Measurements from ENCODE around the gene SLC44A3. TPM values are rescaled to one million over a fixed set of nuclear protein-coding genes. Genes with fewer than 3 reads are reported as not detected.
A peak's percentile ranks its signal among the peaks of the same experiment; 100 is the strongest.

The SLC44A3 gene
- total and polyA plus RNA-seq, 2 of the 4 experiments (the other 2 are of a cell fraction): 0.31 to 0.54 TPM

DNA sequence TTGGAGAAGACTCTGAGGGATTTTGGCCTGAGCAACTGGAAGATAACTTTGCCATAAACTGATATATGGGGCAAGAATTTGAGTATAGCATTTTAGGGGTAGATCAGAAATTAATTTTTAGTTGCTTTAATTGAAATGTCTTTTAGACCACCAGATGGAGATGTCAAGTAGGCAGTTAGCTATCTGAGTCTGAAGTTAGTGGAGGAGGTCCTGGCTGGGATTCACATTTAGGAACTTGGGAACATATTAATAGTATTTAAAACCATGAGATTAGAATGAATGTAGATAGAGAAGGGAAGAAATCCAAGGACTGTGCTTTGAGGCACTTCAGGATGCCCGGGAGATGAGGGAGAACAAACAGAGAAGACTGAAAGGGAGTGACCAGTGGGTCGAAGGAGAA lies 32.6 kb downstream of the SLC44A3 start:
- WGBS, 2 experiments (ENCODE audit: extremely low coverage in 2 of 2, insufficient read length in 1 of 2): 75% methylated on average over 2 of the region's 2 CpGs; no CpG with 5 or more reads in 1 of the 2 experiments

More for the DNA sequence above, 32.6 kb downstream of the SLC44A3 start:
- Histone ChIP-seq H3K27me3 (ENCODE audit: control insufficient read depth, insufficient read depth, low read length) (no peaks in the 10 kb centered on the region), H3K27ac (ENCODE audit: insufficient read depth, low read length) (no peak overlapping the region), H2BK120ac (ENCODE audit: low read depth, low read length) (no peak overlapping the region; the same call in 1 of the 2 replicates), H3K9me1 (ENCODE audit: insufficient read depth, low read length) (peaks cover 5% of the 10 kb centered on the region), H2AK9ac (replicated peaks; ENCODE audit: low read depth, low read length, poor library complexity) (no peak overlapping the region), H3K23ac (ENCODE audit: low read depth, low read length) (no peak overlapping the region), H3K56ac (ENCODE audit: extremely low read depth, insufficient read depth, low read length) (no peak overlapping the region), H2AK5ac (ENCODE audit: low read depth, low read length) (no peak overlapping the region), H3K14ac (replicated peaks; ENCODE audit: low read depth, low read length) (no peak overlapping the region), H2BK15ac (ENCODE audit: low read depth, low read length) (no peak overlapping the region), H3K4me3 (ENCODE audit: insufficient read depth, low read depth, low read length) (no peak overlapping the region), H3K4me1 (ENCODE audit: control insufficient read depth, insufficient read depth, low read length) (peaks cover 5% of the 10 kb centered on the region), H3K18ac (ENCODE audit: low read depth, low read length) (no peak overlapping the region), H4K8ac (ENCODE audit: low read depth in 2 of 2, low read length in 2 of 2) (no peak overlapping the region), H3K9me3 (ENCODE audit: control insufficient read depth, insufficient read depth, low read length) (no peaks in the 10 kb centered on the region), H3K4ac (ENCODE audit: low read depth, low read length) (no peak overlapping the region; the same call in 1 of the 2 replicates), H3K4me2 (ENCODE audit: low read depth, low read length) (no peak overlapping the region), H2AFZ (replicated peaks; ENCODE audit: low read length, poor library complexity) (no peak overlapping the region), H4K5ac (ENCODE audit: low read depth, low read length) (no peak overlapping the region), H4K20me1 (ENCODE audit: insufficient read depth, low read length) (no peaks in the 10 kb centered on the region; the same call in 1 of the 2 replicates), H2BK20ac (ENCODE audit: low read depth, low read length) (no peak overlapping the region), H3K9ac (ENCODE audit: low read depth, low read length) (no peak overlapping the region), H2BK5ac (ENCODE audit: low read depth, low read length, poor library complexity, severe bottlenecking) (no peak overlapping the region), H3K79me1 (ENCODE audit: low read depth in 1 of 2, low read length in 2 of 2) (peaks cover 0 to 11% of the 10 kb centered on the region in 2 experiments; a peak in 2 of 4 replicates), H3K36me3 (ENCODE audit: control insufficient read depth, insufficient read depth, low read length) (no peaks in the 10 kb centered on the region), H4K91ac (ENCODE audit: insufficient read depth, low read depth, low read length) (no peak overlapping the region)
- intact Hi-C loops (cut with micrococcal nuclease) (loop anchor here (5.0 kb wide), 1 partner anchor 45 kb away; no protein-coding TSS in a partner anchor), in situ Hi-C loops (cut with MboI; ENCODE audit: low sequenced_read_pairs) (loop anchor here (5.0 kb wide), 1 partner anchor 190 kb away; no protein-coding TSS in a partner anchor), dilution Hi-C loops (cut with HindIII; ENCODE audit: low sequenced_read_pairs, unreplicated experiment) (no loop called here)
- ATAC-seq (ENCODE audit: low read depth): no peak
- TF ChIP-seq FOS (IDR thresholded peaks at IDR 0.05; ENCODE audit: low read depth, low read length): no peak
- TF ChIP-seq NFE2L2 (IDR thresholded peaks at IDR 0.05; ENCODE audit: low read depth, low read length): no peak
- TF ChIP-seq CHD1 (IDR thresholded peaks at IDR 0.05; ENCODE audit: low read depth, low read length): no peak
- peak; percentile 30; the same call in 1 of the 2 replicates for TF ChIP-seq SMC3 (IDR thresholded peaks at IDR 0.05; ENCODE audit: low read depth, low read length)
- TF ChIP-seq CTCF (conservative IDR thresholded peaks at IDR 0.05; ENCODE audit: low read depth, low read length): peak; percentile 15; the same call in 1 of the 2 replicates
- TF ChIP-seq RAD21 (IDR thresholded peaks at IDR 0.05; ENCODE audit: low read length): peak; percentile 22
- DNase-seq: peak; percentile 27
- ChIA-PET CTCF (interaction anchor here (3.5 kb wide), 1 partner anchor 191 kb away, joined by 28 read pairs; no protein-coding TSS in a partner anchor), POLR2A (ENCODE audit: unreplicated experiment) (no interaction called here)
- no TSS peak for BruUV-seq (replicated peaks)

Measured in IMR-90 (cell line).